Measurements from ENCODE around the gene CRTC1. TPM values are rescaled to one million over a fixed set of nuclear protein-coding genes. Genes with fewer than 3 reads are reported as not detected.

CRTC1 gene
- total RNA-seq, 1 donor from 2014 or later: 14.6 TPM

DNA sequence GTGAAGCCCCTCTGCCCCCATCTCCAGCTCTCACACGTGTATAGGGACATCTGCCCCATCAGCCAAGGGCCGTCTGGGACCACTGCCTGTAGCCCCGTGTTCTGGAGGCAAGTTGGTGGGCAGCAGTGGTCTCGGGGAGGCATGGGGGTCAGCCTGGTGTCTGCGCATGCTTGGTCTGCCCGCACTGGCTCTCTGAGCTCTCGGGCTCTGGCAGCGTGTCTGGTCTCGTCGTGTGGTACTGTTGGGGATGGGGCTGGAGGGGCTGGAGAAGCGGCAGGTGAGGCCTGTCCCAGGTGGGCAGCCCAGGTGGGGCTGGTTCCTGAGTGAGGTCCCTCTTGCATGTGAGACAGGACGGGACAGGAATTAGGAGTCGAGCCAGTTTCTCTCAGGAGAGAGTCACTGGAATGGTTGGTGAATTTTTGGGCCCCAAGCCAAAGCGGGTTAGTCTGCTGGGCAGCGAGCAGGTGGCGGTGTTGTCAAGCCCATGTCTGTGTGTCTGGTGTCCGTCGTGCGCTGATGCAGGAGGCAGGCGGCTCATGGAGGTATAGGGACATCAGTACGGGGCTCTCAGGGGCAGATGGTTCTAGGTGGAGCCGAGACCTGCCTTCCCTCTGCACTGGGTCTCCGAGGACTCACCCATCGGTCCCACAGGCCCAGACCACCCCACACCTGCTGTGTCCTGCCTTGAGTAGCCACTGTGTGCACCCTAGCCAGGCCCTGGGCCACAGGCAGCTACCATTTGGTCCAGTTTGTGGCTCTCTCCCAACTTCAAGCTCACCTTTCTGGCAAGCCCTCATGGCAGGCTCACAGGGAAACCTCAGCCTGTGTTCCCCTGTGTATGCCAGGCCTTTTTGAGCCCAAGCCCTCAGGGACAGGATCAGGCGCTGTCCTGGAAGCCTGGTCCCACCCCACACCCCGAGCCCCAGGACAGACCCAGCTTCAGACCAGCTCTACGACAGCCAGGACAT lies 89.4 kb downstream of the CRTC1 start:
- Mint-ChIP-seq H3K4me1 (ENCODE audit: low read depth) (peaks cover 11% of the 10 kb centered on the region), H3K4me3 (ENCODE audit: unreplicated experiment) (no peak overlapping the region), H3K36me3 (ENCODE audit: low read depth) (peaks cover 1% of the 10 kb centered on the region), H3K27ac (ENCODE audit: unreplicated experiment) (no peak overlapping the region), H3K27me3 (ENCODE audit: low read depth) (no peaks in the 10 kb centered on the region), H3K9me3 (ENCODE audit: low read depth) (no peaks in the 10 kb centered on the region)
- TF ChIP-seq, protein P1, sequence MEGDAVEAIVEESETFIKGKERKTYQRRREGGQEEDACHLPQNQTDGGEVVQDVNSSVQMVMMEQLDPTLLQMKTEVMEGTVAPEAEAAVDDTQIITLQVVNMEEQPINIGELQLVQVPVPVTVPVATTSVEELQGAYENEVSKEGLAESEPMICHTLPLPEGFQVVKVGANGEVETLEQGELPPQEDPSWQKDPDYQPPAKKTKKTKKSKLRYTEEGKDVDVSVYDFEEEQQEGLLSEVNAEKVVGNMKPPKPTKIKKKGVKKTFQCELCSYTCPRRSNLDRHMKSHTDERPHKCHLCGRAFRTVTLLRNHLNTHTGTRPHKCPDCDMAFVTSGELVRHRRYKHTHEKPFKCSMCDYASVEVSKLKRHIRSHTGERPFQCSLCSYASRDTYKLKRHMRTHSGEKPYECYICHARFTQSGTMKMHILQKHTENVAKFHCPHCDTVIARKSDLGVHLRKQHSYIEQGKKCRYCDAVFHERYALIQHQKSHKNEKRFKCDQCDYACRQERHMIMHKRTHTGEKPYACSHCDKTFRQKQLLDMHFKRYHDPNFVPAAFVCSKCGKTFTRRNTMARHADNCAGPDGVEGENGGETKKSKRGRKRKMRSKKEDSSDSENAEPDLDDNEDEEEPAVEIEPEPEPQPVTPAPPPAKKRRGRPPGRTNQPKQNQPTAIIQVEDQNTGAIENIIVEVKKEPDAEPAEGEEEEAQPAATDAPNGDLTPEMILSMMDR (IDR thresholded peaks at IDR 0.05): no peak
- DNase-seq (ENCODE audit: low spot score): no peak

DNA sequence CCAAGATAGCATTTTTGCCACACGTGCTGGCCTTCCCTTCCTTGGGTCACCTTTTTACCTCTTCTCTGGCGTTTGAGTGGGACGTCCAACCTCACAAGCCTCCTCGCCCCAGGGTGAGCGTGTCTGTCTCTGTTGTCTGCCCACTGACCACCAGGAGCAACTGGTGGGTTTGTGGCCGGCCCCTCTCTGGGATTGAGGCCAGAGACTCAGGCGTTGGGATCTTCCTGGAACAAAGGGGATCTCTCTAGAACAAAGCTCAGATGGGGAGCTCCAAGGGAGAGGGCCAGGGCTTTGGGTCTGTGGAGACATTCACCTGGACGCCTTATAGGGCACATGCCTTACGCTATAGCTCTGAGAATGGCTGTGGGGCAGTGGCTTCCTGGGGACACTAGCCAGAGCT lies 90.2 kb downstream of the CRTC1 start:
- no peak for DNase-seq (ENCODE audit: low spot score)
- Mint-ChIP-seq H3K27ac (ENCODE audit: unreplicated experiment) (no peak overlapping the region), H3K4me3 (ENCODE audit: unreplicated experiment) (no peak overlapping the region), H3K4me1 (ENCODE audit: low read depth) (peaks cover 11% of the 10 kb centered on the region), H3K36me3 (ENCODE audit: low read depth) (peaks cover 1% of the 10 kb centered on the region), H3K9me3 (ENCODE audit: low read depth) (no peaks in the 10 kb centered on the region), H3K27me3 (ENCODE audit: low read depth) (no peaks in the 10 kb centered on the region)
- TF ChIP-seq, protein P1 (IDR thresholded peaks at IDR 0.05): no peak

DNA sequence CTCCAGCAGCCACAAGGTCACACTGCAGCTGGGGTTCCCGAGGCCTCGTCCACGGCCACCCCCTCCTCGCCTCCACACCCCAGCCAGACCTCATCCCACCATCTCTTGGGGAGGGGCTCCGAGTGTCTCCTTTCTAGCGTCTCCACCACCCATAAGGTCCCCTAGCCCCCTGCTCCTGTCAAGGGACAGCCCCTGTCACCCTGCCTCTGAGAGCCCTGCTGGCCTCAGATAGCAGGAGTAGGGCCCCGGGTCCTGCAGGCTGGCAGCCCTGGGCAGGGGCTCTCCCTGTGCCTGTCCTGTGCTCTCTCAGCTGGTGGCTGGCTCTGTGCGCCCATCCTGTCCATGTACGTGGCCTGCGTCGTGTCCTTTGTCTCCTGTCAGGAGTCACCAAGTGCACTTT lies 90.6 kb downstream of the CRTC1 start:
- H3K27ac Mint-ChIP-seq (ENCODE audit: unreplicated experiment): no peak overlapping the region
- no peaks in the 10 kb centered on the region for H3K9me3 Mint-ChIP-seq (ENCODE audit: low read depth)
- no peak for DNase-seq (ENCODE audit: low spot score)
- no peaks in the 10 kb centered on the region for H3K27me3 Mint-ChIP-seq (ENCODE audit: low read depth)
- TF ChIP-seq, protein P1 (IDR thresholded peaks at IDR 0.05): no peak
- no peak overlapping the region for H3K4me3 Mint-ChIP-seq (ENCODE audit: unreplicated experiment)
- H3K4me1 Mint-ChIP-seq (ENCODE audit: low read depth): peaks cover 11% of the 10 kb centered on the region
- H3K36me3 Mint-ChIP-seq (ENCODE audit: low read depth): peaks cover 1% of the 10 kb centered on the region

DNA sequence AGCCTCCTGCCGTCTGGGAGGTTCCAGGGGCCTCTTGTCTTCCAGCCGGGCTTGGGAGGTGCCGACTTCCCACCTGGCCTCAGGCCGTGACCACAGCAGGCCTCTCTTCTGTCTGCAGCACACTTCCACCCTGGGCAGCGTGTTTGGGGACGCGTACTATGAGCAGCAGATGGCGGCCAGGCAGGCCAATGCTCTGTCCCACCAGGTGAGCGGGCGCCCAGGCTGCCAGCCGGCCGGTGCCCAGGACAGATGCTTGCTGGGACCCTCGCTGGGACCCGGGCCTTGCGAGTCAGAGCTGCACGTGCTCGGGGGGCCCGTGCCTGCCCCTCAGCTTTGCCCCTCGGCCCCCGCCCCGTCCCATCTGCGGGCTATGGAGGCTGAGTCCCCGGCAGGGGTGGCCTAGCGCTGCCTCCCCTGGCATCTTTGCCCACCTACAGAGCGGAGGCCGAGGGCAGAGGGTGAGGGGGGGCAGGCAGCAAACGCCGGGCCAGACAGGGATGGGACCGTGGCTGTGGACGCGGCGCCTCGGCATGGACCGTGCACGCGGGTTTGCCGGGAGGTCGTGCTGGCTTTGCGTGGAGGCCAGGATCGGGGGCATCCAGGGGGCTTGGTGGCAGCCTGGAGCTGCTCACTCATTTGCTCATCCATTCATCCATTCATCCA lies 91.4 kb downstream of the CRTC1 start:
- Mint-ChIP-seq H3K27ac (ENCODE audit: unreplicated experiment) (no peak overlapping the region), H3K9me3 (ENCODE audit: low read depth) (no peaks in the 10 kb centered on the region), H3K4me3 (ENCODE audit: unreplicated experiment) (no peak overlapping the region), H3K36me3 (ENCODE audit: low read depth) (peaks cover 1% of the 10 kb centered on the region), H3K4me1 (ENCODE audit: low read depth) (peaks cover 11% of the 10 kb centered on the region), H3K27me3 (ENCODE audit: low read depth) (no peaks in the 10 kb centered on the region)
- TF ChIP-seq, protein P1 (IDR thresholded peaks at IDR 0.05): no peak
- no peak for DNase-seq (ENCODE audit: low spot score)

DNA sequence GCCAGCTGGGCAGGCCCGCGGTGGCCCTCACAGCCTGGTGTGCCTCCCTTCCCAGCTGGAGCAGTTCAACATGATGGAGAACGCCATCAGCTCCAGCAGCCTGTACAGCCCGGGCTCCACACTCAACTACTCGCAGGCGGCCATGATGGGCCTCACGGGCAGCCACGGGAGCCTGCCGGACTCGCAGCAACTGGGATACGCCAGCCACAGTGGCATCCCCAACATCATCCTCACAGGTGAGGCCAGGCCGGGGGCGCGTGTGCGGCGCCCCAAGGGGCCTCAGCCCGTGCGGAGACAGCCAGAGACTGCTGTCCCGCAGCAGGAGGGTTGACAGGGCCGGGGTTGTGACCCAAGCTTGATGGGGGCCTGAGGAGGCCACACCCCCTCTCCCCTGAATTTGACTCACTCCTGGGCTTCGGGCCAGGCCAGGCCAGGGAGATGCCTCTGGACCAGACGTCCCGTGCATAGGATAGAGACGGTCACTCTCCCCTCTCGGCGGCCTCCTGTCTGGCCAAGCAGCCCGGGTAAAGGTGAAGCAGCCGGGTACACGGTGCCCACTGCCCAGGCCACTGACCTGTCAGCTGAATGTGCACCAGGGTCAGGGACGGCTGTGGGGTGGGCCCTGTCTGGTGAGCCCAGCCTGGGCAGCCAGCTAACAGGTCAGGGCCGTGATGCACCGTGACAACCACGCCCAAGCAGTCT lies 92.3 kb downstream of the CRTC1 start:
- peaks cover 1% of the 10 kb centered on the region for H3K36me3 Mint-ChIP-seq (ENCODE audit: low read depth)
- DNase-seq (ENCODE audit: low spot score): no peak
- no peak overlapping the region for H3K4me3 Mint-ChIP-seq (ENCODE audit: unreplicated experiment)
- H3K27ac Mint-ChIP-seq (ENCODE audit: unreplicated experiment): no peak overlapping the region
- H3K9me3 Mint-ChIP-seq (ENCODE audit: low read depth): no peaks in the 10 kb centered on the region
- no peaks in the 10 kb centered on the region for H3K27me3 Mint-ChIP-seq (ENCODE audit: low read depth)
- H3K4me1 Mint-ChIP-seq (ENCODE audit: low read depth): peaks cover 11% of the 10 kb centered on the region
- TF ChIP-seq, protein P1 (IDR thresholded peaks at IDR 0.05): no peak
